GM18861 (cell line): ENCODE data around the gene SLX4.

Experiments
- ATAC-seq: cut with Tn5 transposase; IDR thresholded peaks from one replicate; pipeline ENCODE4 v1.9.1; 2021; ENCODE audit not compliant: unreplicated experiment

SLX4 gene

GRCh38 chr16:3561626-3562025 lies 49.8 kb downstream of the SLX4 start:
- no peak for ATAC-seq

GRCh38 chr16:3554351-3554928 lies 57.0 kb downstream of the SLX4 start:
- no peak for ATAC-seq

GRCh38 chr16:3553138-3553923 lies 58.1 kb downstream of the SLX4 start:
- ATAC-seq, result no peak

- ATAC-seq, result no peak
These were observed 60.3 kb downstream of the SLX4 start for GRCh38 chr16:3550851-3551847.

DNA sequence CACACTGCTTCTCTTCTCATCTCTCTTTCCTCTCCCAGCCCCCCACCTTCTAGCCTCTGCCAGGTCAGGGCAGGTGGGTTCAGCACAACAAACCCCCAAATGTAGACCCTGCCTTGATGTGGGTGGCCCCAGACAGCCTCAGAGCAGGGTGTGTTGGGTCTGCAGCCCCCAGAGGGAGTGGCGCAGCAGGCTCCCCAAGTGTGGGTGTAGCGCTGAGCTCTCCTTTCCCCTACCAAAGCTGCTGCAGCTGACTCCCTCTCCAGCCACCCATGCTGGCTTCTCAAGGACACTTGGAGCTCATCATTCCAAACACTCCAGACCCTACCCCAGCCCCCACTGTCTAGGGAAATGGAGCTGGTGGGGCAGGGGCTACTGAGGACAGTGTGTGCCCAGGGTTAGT lies 61.5 kb downstream of the SLX4 start:
- no peak for ATAC-seq

DNA sequence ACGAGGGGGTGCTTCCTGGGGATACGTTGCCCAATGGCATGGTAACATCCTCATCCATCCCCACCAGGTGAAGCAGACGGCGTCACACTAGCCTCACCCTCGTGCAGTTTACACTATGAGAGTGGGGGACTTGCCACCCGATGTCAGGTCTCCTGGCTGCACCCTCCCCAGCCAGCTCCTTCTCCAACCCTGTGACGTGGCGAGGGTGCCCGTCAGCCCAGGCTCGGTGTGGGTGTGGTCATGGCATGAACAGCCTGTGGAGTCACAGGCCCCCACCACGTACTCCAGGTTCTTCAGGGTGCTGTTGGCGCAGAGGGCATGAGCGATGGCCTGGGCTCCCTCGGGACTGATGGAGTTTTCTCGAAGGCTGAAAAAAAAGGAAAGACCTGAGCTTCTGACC lies 62.5 kb downstream of the SLX4 start:
- ATAC-seq, result no peak

- ATAC-seq, result no peak
These were observed 63.0 kb downstream of the SLX4 start for GRCh38 chr16:3548445-3548844.

GRCh38 chr16:3546986-3547682 lies 64.3 kb downstream of the SLX4 start:
- no peak for ATAC-seq

- ATAC-seq, result no peak
These were observed 68.6 kb downstream of the SLX4 start for GRCh38 chr16:3542601-3543373.

DNA sequence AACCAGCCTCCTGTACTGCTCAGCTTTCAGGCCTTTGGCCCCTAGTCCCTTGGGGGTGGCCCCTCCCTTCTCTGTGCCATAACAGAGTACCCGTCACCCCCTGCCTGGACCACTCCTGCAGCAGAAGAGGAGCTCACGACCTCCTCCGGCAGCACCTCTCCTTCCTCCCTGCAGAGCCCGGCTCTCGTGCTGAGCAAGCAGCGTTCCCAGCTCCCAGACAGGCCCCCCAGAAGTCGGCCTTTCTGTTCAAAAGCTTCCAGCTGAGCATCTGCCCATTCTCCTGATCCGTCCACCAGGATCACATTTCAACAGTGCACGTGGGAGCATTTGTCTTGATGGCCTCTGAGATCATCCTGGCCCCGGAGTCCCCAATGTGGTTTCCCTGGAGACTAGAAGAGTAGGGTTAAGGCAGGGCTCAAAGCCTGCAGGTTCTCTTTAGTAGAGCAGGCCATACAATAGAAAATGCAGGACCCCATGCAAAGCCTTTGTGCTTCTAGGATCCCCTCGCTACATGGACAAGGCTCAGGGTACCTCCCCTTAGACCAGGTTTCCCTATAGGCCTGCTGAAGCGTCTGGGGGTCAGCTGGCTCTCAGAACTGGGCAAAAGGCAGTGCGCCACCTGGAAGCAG lies 69.8 kb downstream of the SLX4 start:
- ATAC-seq, result no peak

- no peak for ATAC-seq
These were observed 73.2 kb downstream of the SLX4 start for GRCh38 chr16:3538222-3538621.

GRCh38 chr16:3536851-3537250 lies 74.6 kb downstream of the SLX4 start:
- no peak for ATAC-seq

GRCh38 chr16:3536271-3536731 lies 75.1 kb downstream of the SLX4 start:
- ATAC-seq, result no peak

GRCh38 chr16:3534126-3534525 lies 77.3 kb downstream of the SLX4 start:
- ATAC-seq, result no peak

DNA sequence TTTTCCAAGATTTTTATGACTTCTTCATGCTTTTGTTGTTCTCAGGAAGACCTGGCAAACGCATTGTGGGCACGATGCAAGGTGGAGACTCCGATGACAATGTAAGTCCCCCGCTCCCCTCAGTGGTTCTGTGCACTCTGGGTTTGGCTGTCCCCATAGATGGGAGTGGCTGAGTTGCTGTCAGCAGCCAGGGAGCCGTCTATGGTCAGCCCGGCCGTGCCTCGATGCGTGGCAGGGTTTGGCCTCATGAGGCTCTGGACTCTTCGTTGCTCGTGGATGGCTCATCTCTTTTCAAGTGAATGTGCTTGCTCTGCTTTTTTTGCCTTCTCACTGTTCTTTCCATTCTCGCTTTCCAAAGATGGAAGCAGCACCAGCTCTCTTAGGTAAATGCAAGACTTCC lies 78.7 kb downstream of the SLX4 start:
- no peak for ATAC-seq
